HL-60 (cell line): Measurements from ENCODE around the gene UVSSA.

Experiments used
- DNase-seq, 2 experiments: peaks; one replicate each; pipeline ENCODE4 v3.0.0-alpha.2; 2010 to 2020; ENCODE audit warnings: low read depth in 1 of 2, low spot score in 1 of 2
- H3K27ac ChIP-seq: fragments of 250-450 bp; sonication (Bioruptor Pico); replicated peaks from 2 replicates; pipeline ENCODE4 v1.5.1; 2020; ENCODE audit warnings: mild to moderate bottlenecking, moderate library complexity
- H3K27me3 ChIP-seq: fragments of 250-450 bp; sonication (Bioruptor Pico); 2 replicates; pipeline ENCODE4 v1.5.1; 2021; ENCODE audit warnings: mild to moderate bottlenecking, moderate library complexity; ENCODE audit not compliant: insufficient read depth, poor library complexity, severe bottlenecking
- H3K4me3 ChIP-seq: replicated peaks from 2 replicates; pipeline ENCODE4 v1.5.1; 2011; ENCODE audit warnings: mild to moderate bottlenecking, control low read depth, low read length; ENCODE audit not compliant: insufficient read depth
- GABPA ChIP-seq: IDR thresholded peaks from 2 replicates; pipeline ENCODE4 v1.6.1; 2012; ENCODE audit warnings: low read depth
- POLR2AphosphoS5 ChIP-seq: IDR thresholded peaks from 2 replicates; pipeline ENCODE4 v1.6.1; 2012; ENCODE audit warnings: low read depth
- SPI1 ChIP-seq: IDR thresholded peaks from 2 replicates; pipeline ENCODE4 v1.6.1; 2012; ENCODE audit warnings: low read depth, mild to moderate bottlenecking, borderline replicate concordance
- TF ChIP-seq, protein P1 (sequence below): IDR thresholded peaks from 2 replicates; pipeline ENCODE4 v1.6.1; 2012; ENCODE audit warnings: low read depth; ENCODE audit not compliant: insufficient replicate concordance
- TF ChIP-seq, protein P2 (sequence below): IDR thresholded peaks from one replicate; pipeline ENCODE4 v1.5.1; 2011; ENCODE audit warnings: low read length, control low read depth, inconsistent platforms; ENCODE audit not compliant: insufficient read depth

Gene UVSSA

DNA sequence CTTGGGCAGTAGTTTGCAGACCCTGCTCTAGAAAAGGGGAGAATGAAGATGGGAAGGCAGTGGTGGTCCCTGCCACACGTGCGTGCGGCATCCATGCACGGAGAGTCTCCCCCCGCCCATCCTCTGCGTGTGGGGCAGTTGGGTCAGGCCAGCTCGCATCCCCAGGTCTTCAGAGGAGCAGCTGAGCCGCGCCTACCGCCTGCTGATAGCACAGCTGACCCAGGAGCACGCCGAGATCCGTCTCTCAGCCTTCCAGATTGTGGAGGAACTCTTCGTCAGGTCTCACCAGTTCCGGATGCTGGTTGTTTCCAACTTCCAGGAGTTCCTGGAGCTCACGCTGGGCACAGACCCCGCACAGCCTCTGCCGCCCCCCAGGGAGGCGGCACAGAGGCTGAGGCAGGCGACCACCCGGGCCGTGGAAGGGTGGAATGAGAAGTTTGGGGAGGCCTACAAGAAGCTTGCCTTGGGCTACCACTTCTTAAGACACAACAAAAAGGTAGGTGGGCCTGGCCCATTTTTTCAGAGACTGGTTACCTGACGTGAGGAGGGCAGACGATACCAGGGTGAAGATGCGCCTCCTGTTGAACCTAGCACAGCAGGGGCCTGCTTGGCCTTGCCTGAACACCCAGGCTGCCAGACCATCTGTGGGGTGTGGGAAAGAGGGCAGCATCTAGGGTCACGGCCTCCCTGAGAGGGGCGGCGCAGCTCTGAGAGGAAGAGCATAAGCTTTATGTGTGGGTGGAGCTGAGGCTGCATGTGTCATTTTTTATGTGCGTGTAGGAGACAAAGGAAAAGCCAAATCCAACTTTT, 2.6 kb downstream of the UVSSA start:
- TF ChIP-seq POLR2AphosphoS5 (no peak), GABPA (no peak), SPI1 (no peak)
- TF ChIP-seq, protein P1, sequence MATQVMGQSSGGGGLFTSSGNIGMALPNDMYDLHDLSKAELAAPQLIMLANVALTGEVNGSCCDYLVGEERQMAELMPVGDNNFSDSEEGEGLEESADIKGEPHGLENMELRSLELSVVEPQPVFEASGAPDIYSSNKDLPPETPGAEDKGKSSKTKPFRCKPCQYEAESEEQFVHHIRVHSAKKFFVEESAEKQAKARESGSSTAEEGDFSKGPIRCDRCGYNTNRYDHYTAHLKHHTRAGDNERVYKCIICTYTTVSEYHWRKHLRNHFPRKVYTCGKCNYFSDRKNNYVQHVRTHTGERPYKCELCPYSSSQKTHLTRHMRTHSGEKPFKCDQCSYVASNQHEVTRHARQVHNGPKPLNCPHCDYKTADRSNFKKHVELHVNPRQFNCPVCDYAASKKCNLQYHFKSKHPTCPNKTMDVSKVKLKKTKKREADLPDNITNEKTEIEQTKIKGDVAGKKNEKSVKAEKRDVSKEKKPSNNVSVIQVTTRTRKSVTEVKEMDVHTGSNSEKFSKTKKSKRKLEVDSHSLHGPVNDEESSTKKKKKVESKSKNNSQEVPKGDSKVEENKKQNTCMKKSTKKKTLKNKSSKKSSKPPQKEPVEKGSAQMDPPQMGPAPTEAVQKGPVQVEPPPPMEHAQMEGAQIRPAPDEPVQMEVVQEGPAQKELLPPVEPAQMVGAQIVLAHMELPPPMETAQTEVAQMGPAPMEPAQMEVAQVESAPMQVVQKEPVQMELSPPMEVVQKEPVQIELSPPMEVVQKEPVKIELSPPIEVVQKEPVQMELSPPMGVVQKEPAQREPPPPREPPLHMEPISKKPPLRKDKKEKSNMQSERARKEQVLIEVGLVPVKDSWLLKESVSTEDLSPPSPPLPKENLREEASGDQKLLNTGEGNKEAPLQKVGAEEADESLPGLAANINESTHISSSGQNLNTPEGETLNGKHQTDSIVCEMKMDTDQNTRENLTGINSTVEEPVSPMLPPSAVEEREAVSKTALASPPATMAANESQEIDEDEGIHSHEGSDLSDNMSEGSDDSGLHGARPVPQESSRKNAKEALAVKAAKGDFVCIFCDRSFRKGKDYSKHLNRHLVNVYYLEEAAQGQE: no peak
- TF ChIP-seq, protein P2, sequence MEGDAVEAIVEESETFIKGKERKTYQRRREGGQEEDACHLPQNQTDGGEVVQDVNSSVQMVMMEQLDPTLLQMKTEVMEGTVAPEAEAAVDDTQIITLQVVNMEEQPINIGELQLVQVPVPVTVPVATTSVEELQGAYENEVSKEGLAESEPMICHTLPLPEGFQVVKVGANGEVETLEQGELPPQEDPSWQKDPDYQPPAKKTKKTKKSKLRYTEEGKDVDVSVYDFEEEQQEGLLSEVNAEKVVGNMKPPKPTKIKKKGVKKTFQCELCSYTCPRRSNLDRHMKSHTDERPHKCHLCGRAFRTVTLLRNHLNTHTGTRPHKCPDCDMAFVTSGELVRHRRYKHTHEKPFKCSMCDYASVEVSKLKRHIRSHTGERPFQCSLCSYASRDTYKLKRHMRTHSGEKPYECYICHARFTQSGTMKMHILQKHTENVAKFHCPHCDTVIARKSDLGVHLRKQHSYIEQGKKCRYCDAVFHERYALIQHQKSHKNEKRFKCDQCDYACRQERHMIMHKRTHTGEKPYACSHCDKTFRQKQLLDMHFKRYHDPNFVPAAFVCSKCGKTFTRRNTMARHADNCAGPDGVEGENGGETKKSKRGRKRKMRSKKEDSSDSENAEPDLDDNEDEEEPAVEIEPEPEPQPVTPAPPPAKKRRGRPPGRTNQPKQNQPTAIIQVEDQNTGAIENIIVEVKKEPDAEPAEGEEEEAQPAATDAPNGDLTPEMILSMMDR: no peak
- no peak overlapping the region for H3K27ac ChIP-seq
- no peak for DNase-seq
- H3K27me3 ChIP-seq: no peaks in the 10 kb centered on the region
- H3K4me3 ChIP-seq: no peak overlapping the region

DNA sequence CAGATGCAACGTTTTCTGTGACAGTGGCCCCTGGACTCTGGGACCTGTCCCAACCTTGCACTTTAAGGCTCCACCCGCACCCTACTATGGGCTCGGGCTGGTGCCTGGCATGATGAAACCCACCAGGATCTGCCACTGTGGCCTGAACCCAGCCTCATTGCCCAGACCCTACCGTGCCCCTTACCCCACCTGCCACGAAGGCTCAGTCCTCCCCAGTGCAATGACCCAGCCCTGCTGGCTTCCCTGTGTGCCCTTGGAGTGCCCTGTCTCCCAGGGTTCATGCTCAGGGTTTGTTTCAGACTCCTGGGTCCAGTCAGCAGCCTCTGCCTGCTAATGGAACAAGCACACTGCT, 3.1 kb downstream of the UVSSA start:
- H3K27ac ChIP-seq: no peak overlapping the region
- H3K4me3 ChIP-seq: no peak overlapping the region
- TF ChIP-seq POLR2AphosphoS5 (no peak), SPI1 (no peak), GABPA (no peak)
- TF ChIP-seq, protein P2: no peak
- TF ChIP-seq, protein P1: no peak
- no peak for DNase-seq
- H3K27me3 ChIP-seq: no peaks in the 10 kb centered on the region

DNA sequence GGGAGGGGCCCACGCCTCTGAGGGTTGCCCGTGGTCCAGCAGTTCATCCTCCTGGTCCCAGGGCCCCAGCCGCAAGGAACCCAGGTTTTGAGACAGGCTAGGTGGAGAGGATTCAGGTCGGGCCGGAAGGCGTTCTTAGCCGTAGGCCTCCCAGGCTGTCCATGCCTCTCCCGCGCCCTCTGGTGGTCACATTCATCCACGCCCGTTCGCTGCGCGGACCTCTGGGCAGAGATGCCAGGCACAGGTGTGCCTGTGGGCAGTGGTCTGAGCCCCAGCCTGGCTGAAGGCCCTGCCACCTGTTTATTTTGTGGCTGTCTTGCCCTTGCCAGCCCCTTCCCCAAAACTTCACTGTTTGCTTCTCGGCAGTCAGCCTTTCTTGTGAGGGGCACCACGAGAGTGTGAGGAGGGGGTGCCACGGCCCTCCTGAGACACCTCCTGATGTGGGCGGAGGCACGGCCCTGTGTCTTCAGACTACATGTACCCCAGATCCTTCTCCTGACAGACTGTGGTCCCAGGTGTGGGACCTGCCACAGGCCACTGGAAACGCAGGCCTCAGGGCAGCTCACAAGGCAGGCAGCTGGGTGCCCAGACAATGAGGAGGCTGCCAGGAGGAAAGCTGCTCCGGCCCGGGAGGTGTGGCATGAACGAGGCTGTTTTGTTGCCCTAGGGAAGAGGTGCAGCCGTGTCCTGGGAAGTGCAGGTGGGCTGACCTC, 5.0 kb downstream of the UVSSA start:
- TF ChIP-seq, protein P1: no peak
- TF ChIP-seq, protein P2: peak; percentile 93
- TF ChIP-seq POLR2AphosphoS5 (no peak), SPI1 (no peak), GABPA (no peak)
- Histone ChIP-seq H3K4me3 (no peak overlapping the region), H3K27ac (no peak overlapping the region), H3K27me3 (no peaks in the 10 kb centered on the region)
- peak; percentile 64 to 85 for DNase-seq
